ENCODE data around the gene TNNT2.

Gene TNNT2

DNA sequence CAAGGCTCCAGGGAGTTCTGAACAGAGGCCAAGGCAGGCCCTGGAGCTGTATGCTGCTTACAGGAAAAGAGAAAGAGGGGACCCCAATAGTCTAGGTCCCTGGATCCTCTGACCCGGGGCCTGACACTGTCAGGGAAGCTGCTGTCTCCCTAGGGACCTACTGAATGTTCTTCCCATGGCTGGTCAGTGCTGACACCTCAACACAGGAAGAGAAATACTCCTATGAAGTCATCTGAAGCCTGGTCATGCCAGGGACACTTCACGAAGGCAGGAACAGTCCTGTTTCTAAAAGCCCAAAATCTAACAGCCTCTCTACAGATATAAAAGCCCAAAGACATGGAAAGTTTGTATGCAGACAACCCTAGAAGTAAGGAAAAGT, 23.4 kb upstream of the TNNT2 start:
- Histone ChIP-seq H3K4me3 (ENCODE audit: low read depth, low read length) (no peak overlapping the region), H3K27me3 (ENCODE audit: control insufficient read depth, insufficient read depth, low read length) (no peaks in the 10 kb centered on the region)

DNA sequence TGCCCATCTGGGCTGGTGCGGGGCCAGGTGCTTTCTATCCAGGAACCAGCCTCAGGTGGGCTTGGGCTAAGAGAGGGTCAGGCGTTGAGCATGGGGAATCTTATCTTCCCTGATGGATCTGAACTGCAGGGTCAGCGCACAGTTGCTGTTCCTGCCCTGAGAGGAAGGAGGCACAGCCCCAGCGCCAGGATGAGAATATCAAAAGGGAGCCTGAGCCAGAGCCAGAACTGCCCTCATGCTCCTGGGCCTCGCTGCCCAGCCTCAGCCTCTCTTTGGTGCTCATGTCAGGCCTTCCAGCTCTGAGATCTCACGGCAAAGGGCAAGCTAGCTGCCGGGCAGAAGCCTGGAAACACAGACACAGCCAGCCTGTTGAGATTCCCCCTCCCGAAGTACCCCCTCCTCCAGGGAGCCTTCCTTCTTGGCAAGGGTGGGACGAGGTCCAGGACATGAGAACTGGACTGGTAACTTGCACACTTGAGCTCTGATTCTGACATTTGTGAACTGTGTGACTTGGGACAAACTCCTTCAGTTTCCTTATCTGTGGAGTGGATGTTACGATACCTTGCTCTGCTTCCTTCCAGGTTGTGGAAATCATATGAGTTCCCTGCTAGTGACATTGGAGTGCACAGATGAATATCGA, 22.9 kb upstream of the TNNT2 start:
- no peaks in the 10 kb centered on the region for H3K9me3 ChIP-seq (ENCODE audit: control insufficient read depth, low read length)
- no peak overlapping the region for H3K4me2 ChIP-seq (ENCODE audit: low read length)
- no peak overlapping the region for H3K4me3 ChIP-seq (ENCODE audit: low read depth, low read length)
- no peak overlapping the region for H3K9ac ChIP-seq
- H3K27me3 ChIP-seq (ENCODE audit: control insufficient read depth, insufficient read depth, low read length): no peaks in the 10 kb centered on the region
- no peaks in the 10 kb centered on the region for H3K4me1 ChIP-seq
- no peaks in the 10 kb centered on the region for H3K79me2 ChIP-seq
- H3K36me3 ChIP-seq (ENCODE audit: control insufficient read depth, insufficient read depth, low read length): no peaks in the 10 kb centered on the region
- H2AFZ ChIP-seq: no peak overlapping the region
- no peak overlapping the region for H3K27ac ChIP-seq
- TF ChIP-seq, protein P1, sequence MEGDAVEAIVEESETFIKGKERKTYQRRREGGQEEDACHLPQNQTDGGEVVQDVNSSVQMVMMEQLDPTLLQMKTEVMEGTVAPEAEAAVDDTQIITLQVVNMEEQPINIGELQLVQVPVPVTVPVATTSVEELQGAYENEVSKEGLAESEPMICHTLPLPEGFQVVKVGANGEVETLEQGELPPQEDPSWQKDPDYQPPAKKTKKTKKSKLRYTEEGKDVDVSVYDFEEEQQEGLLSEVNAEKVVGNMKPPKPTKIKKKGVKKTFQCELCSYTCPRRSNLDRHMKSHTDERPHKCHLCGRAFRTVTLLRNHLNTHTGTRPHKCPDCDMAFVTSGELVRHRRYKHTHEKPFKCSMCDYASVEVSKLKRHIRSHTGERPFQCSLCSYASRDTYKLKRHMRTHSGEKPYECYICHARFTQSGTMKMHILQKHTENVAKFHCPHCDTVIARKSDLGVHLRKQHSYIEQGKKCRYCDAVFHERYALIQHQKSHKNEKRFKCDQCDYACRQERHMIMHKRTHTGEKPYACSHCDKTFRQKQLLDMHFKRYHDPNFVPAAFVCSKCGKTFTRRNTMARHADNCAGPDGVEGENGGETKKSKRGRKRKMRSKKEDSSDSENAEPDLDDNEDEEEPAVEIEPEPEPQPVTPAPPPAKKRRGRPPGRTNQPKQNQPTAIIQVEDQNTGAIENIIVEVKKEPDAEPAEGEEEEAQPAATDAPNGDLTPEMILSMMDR (IDR thresholded peaks at IDR 0.05): no peak

More for the DNA sequence above, 23.4 kb upstream of the TNNT2 start:
- no peak overlapping the region for H3K9ac ChIP-seq
- no peak overlapping the region for H3K4me2 ChIP-seq (ENCODE audit: low read length)
- H3K9me3 ChIP-seq (ENCODE audit: control insufficient read depth, low read length): no peaks in the 10 kb centered on the region
- TF ChIP-seq, protein P1 (IDR thresholded peaks at IDR 0.05): no peak
- no peak overlapping the region for H2AFZ ChIP-seq
- no peaks in the 10 kb centered on the region for H3K79me2 ChIP-seq
- no peak overlapping the region for H3K27ac ChIP-seq
- no peaks in the 10 kb centered on the region for H3K36me3 ChIP-seq (ENCODE audit: control insufficient read depth, insufficient read depth, low read length)
- H3K4me1 ChIP-seq: no peaks in the 10 kb centered on the region

DNA sequence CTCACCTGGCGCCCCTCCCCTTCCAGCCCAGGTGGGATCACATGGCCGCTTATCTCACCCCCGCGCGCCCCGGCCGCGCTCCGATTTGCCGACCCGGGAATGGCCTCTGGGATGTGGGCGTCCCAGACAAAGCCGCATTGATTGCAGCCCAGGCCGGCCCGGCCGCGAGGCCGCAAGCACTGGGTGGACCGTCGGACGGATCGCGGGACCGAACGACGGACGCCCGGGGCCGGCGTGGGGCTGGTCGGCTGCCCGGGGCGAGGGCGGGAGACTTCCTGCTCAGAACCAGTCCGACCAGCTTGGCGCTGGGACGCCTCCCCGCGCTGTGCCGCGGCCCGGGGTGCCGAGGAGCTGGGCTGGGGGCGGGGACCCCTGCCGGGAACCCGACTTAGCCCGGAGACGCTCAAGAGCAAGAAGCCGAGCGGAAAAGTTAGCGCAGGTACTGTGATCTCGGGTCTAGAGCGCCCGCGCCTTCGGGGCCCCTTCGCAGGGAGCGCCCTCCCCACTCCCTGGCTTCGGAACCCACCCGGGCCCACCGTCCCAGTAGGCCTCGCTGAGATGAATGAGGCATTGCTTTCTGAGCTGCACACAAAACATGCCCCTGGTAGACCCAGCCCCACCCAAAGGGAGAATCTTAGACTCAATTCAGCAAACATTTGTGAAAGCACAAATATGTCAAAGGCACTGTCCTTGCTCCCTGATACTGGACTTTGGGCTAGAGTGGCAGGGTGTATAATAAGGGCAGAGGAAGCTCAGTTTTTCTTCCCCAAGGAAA, 22.1 kb upstream of the TNNT2 start:
- Histone ChIP-seq H3K4me3 (ENCODE audit: low read depth, low read length) (peak overlapping the region; percentile 35), H3K79me2 (no peaks in the 10 kb centered on the region), H2AFZ (peak overlapping the region; percentile 79), H3K4me1 (no peaks in the 10 kb centered on the region), H3K36me3 (ENCODE audit: control insufficient read depth, insufficient read depth, low read length) (no peaks in the 10 kb centered on the region), H3K27me3 (ENCODE audit: control insufficient read depth, insufficient read depth, low read length) (no peaks in the 10 kb centered on the region), H3K9me3 (ENCODE audit: control insufficient read depth, low read length) (no peaks in the 10 kb centered on the region), H3K4me2 (ENCODE audit: low read length) (peak overlapping the region; percentile 86), H3K27ac (no peak overlapping the region), H3K9ac (no peak overlapping the region)
- TF ChIP-seq, protein P1 (IDR thresholded peaks at IDR 0.05): no peak

DNA sequence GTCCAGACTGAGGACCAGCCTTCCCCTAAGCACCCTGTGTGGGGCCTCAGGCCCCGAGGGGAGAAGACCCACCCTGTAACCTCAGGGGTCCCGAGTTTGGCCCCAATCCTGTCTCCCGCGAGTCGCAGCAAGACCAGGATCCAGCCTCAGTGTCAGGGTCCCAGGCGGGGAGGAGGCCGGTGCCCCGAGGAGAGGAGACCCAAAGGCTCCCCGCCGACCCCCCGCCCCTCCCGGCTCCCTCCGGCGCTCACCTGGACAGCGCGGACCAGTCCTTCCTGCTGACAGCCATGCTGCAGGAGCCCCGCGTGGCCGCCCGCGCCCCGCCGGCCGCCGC, 21.5 kb upstream of the TNNT2 start, which contains the start of gene LAD1:
Gene LAD1, minus strand, starts transcription at position 307 of the 334 bp plus-strand sequence. Its CDS starts 18 bp downstream, at position 289.
- TF ChIP-seq, protein P1 (IDR thresholded peaks at IDR 0.05): no peak
- Histone ChIP-seq H2AFZ (peak within 1 kb of the TSS; percentile 79), H3K79me2 (no peaks in the 10 kb centered on the region), H3K27ac (no peak within 1 kb of the TSS), H3K4me2 (ENCODE audit: low read length) (peak within 1 kb of the TSS; percentile 86), H3K9ac (no peak within 1 kb of the TSS), H3K4me1 (no peaks in the 10 kb centered on the region), H3K27me3 (ENCODE audit: control insufficient read depth, insufficient read depth, low read length) (no peaks in the 10 kb centered on the region), H3K36me3 (ENCODE audit: control insufficient read depth, insufficient read depth, low read length) (no peaks in the 10 kb centered on the region), H3K4me3 (ENCODE audit: low read depth, low read length) (peak within 1 kb of the TSS; percentile 35), H3K9me3 (ENCODE audit: control insufficient read depth, low read length) (no peaks in the 10 kb centered on the region)

Measured in parathyroid adenoma (tissue), 2 donors.